NCI-H82 treated with DMSO at 0.1 percent for 48 hours (cell line): Measurements from ENCODE around the gene OLFM1.
A peak's percentile ranks its signal among the peaks of the same experiment; 100 is the strongest.

ENCODE experiments used
- DNase-seq: peaks from one replicate; lab custom pipeline; 2025; ENCODE audit not compliant: unreplicated experiment; lab: John Stamatoyannopoulos, UW

The OLFM1 gene

DNA sequence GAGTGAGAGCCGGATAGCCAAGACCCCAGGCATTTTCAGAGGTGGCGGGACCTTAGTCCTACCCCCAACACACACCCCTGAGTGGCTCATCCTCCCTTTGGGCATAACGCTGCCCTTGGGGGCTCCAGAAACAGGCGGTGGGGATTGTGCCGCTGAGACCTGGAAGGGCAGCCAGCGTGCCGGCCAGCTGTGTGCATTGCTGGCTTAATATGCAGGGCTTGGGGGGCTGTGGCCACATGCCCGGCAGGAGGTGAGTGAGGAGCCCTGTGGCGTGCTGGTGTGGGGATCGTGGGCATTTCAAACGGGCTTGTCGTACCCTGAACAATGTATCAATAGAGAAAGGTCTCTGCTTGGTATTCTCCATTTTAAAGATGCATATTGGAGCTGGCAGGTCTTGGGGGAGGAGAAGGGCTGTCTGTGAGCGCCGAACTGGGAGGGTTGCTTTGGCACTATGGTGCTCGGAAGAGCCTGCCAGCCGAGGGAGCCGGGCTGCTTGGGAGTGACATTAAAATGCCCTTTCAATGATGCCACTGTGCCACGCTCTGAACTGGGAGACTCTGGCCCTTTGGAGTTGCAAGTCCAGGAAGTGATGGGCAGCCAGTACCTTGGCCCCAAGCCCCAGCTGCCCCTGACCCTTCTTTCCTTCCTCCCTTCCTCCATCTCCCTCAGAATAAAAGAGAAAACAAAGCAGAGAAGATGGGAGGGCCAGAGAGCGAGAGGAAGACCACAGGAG, 11.2 kb upstream of the OLFM1 start:
- no peak for DNase-seq

DNA sequence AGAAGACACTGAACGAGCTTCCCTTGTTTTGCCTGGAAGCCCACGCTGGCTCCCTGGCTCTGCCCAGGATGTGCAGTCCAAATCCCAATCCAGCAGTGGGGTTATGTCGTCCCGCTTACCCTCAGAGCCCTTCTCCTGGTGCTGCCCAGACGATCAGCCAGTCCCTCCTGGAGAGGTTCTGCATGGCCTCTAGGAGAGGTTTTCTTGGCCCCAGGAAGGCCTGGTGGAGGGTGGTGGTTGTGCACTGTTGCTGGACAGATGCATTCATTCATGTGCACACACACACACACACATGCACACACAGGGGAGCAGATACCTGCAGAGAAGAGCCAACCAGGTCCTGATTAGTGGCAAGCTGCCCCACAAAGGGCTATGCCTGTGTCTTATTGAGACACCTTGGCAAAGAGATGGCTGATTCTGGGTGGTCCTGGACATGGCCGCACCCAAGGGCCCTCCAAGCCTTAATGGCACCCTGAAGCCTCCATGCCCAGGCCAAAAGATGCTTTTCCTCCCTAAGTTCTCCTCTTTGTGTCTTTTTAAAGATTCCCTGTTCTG, 10.5 kb upstream of the OLFM1 start:
- DNase-seq = no peak

GRCh38 chr9:135077497-135078200, 9.8 kb upstream of the OLFM1 start:
- no peak for DNase-seq

- DNase-seq = peak; percentile 69
Observed at GRCh38 chr9:135078361-135078821, 9.1 kb upstream of the OLFM1 start.

DNA sequence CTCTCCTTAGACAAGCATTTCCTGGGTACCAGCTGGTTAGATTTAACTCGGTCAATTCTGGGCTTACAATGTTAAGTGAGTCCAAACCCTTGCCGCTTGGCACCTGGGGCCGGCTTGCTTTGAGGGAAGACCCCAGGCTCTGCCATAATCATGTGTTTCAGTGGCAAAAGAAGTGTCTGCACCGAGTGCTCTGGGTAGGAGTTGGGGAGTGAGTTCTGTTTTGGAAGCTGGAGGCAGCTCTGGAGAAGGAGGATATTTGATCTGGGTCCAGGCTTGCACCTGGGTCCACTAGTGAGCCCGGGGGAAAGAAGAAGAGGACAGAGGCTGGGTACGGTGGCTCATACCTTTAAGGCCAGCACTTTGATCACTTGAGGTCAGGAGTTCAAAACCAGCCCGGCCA, 8.4 kb upstream of the OLFM1 start:
- DNase-seq = no peak

- DNase-seq = no peak
Observed at GRCh38 chr9:135079676-135080075, 7.8 kb upstream of the OLFM1 start.

GRCh38 chr9:135080286-135081263, 6.9 kb upstream of the OLFM1 start:
- no peak for DNase-seq

DNA sequence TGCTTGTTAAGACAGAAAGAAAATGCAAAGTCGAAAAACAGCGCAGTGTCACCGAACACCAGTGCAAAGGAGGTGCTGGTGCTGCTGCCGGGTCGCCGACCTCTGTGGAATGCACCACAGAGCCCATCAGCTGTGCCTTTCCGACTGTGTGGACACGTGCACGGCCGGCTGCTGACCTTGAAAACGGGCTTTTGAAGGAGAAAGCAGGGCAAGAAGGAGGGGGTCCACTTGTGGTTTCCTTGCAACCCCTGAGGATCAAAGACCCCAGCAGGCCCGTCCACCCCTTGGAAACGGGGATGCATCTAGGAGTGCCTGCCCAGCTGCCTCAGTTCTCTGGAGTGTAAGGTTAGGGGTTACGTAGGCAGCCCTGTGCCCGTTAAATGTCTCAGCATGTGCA, 6.2 kb upstream of the OLFM1 start:
- no peak for DNase-seq

DNA sequence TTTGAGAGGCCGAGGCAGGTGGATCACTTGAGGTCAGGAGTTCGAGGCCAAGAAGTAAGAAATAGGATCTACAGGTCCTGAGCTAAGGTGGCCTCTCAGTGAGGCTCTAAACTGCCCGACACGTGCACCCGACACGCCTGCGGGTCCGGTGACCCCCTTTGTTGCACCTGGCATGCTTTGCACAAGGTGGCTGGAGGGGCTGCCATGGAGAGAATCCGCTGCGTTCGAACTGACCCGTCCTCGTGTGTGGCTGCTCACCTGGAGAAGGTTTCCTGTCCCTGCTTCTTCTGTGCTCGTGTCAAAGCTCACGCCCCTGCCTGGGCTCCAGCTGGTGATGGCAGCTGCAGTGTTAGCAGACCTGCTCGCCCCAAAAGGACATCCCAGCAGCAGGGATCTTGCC, 5.7 kb upstream of the OLFM1 start:
- no peak for DNase-seq

- no peak for DNase-seq
Observed at GRCh38 chr9:135082536-135082935, 4.9 kb upstream of the OLFM1 start.

DNA sequence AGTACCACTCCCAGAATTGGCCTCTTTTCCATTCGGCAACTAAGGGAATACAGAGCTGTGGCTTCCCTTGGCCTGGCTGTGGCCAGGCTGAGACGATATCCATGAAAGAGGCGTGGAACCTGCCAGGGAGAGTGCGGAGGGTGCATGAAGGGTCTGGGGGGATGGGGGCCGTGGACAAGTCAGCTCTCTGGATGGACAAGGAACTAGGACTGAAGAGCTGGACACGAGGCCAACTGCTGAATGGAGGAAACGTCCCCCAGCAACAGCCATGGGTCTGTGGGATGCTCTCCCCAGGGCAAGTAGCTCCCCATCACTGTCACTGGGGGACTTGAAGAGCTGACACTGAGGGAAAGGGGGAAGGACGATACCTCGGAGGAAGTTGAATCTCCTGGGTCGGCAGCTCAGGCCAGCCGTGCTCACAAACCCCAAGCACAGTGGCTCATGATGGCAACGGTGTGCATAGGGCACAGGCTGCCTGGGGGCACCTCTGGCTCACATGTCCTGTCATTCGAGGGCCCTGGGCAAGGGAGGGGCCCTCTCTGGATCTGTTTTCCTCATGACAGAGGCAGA, 4.1 kb upstream of the OLFM1 start:
- no peak for DNase-seq

- DNase-seq = no peak
Observed at GRCh38 chr9:135083831-135084230, 3.6 kb upstream of the OLFM1 start.

GRCh38 chr9:135084262-135084661, 3.2 kb upstream of the OLFM1 start:
- no peak for DNase-seq

DNA sequence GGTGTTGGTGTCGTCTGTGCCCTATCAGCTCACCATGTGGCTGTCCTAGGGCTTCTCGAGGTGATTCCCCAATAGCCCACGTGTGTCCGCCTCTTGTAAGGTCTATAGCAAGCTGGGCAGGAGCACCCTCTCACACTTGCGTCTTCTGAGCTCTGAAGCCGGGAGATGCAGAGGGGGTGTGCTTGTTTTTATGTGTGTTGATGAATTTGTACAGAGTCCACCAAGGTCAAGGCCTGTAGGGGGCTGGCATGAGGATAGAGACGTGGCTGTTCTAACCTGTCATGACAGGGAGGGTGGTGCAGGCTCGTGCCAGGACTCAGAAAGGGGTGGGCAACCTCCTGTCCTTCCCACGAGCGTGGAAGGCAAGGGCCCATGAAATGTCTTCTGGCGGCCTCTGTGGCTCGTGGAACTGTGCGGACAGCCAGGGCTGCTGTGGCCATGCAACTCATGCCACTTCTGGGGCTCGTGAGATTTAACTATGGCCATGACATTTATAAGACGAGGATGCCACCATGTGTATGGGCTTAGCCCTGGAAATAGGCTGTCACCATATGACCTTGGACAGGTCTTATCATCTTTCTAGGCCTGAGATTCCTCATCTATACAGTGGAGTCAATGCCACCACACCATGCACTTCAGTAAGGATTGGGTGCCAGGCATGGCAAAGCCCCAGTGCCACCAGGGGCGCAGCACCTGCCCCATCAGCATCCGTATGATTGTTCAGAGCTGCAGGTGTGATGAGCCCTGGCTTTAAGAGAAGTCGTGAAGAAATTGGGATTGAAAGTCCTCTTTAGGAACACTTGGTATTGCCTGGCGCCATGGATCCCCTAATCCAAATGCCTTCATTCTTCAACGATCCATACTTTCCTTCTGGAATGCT, 2.3 kb upstream of the OLFM1 start:
- no peak for DNase-seq

DNA sequence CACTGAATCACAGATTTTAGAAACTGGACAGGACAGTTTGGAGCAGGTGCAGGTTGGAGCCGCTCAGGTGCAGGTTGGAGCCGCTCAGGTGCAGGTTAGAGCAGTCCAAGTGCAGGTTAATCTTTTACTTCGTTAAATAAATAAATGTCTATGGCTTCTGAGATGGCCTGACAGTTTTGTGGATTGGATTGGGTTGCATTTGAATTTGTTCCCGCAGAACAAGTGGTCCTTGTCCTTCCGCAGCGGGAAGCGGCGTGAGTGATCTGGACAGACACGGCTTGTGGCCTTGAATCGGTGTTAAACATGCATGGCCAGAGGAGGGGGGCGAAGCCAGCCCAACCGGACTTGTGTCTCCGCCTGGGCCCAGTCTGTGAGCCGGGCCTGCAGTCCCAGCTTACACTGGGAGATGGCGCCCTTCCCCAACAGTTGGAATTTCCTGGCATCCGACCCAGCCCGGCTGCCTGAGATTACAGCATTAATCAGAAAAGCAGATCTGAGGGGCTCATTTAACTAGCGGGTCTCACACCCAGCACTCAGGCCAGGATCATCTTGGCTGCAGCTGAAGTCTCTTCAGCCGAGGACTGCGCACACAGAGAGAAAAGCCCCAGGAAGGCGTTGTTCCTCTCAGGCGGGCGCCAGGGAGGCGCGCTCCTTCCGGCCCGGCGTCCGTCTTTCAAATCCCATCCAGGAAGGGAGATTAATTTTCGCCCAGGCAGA, 1.5 kb upstream of the OLFM1 start:
- peak; percentile 66 for DNase-seq

DNA sequence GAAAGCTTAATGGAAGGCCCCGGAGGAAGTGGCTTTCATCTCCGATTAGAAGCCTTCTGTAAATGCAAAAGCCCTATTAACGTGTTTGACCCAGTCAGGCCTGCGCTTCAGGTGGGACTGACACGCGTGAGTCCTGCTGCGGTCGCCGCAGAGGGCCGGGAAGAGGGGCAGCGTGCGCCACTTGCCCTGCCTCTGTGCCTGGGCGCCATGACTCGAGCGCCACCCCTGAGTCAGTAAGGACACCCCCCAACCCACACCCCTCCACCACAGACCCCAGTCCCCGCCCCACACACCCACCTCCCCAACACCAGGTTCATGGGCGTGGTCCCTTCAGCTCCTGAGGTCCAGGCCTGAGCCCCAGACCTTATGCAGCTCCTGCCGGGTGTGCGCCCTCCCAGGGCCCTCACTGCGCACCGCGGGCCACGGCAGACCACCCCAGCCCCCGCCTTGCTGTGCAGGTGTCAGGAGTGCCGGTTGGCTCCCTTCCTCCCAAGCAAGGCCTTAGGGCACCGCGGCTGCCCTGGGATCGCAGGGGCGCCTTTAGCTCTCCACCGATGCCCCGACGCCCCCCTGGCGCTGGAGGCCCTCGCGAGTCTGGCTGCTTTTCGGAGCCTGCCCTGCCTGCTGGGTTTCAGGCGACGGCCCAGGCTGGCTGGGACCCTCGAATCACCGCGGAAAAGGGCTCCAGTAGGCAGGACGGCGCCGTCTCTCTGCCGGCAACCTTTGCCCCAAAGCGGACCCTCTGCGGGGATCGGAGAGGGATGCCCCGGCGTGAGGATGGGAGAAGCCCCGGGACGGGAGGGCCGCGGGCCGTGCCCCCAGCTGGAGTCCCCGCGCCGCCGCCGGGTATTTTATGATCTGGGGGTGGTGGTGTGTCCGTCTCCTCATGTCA, 625 bp upstream of the OLFM1 start:
- no peak for DNase-seq

GRCh38 chr9:135087899-135088347, 455 bp downstream of the OLFM1 start:
- no peak for DNase-seq

GRCh38 chr9:135088348-135088978, 995 bp downstream of the OLFM1 start:
- no peak for DNase-seq
